Measurements from ENCODE around the gene KCNQ1OT1.

Gene KCNQ1OT1

GRCh38 chr11:2742201-2742600 lies 42.4 kb upstream of the KCNQ1OT1 start:
- Histone ChIP-seq H3K4me1 (ENCODE audit: control insufficient read depth in 1 of 2, insufficient read depth in 2 of 2, low read length in 2 of 2) (peaks cover 0 to 9% of the 10 kb centered on the region in 2 donors), H3K36me3 (ENCODE audit: control insufficient read depth in 1 of 2, insufficient read depth in 2 of 2, low read length in 2 of 2) (no peaks in the 10 kb centered on the region), H3K9me3 (ENCODE audit: control insufficient read depth in 1 of 2, low read length in 2 of 2) (no peaks in the 10 kb centered on the region), H3K27me3 (ENCODE audit: low read depth, low read length) (no peaks in the 10 kb centered on the region), H3K27ac (ENCODE audit: low read length) (no peak overlapping the region), H3K4me3 (ENCODE audit: low read depth in 1 of 2, low read length in 2 of 2) (no peak overlapping the region)

GRCh38 chr11:2741377-2742131 lies 41.8 kb upstream of the KCNQ1OT1 start:
- Histone ChIP-seq H3K4me3 (ENCODE audit: low read depth in 1 of 2, low read length in 2 of 2) (no peak overlapping the region), H3K9me3 (ENCODE audit: control insufficient read depth in 1 of 2, low read length in 2 of 2) (no peaks in the 10 kb centered on the region), H3K4me1 (ENCODE audit: control insufficient read depth in 1 of 2, insufficient read depth in 2 of 2, low read length in 2 of 2) (peaks cover 0 to 9% of the 10 kb centered on the region in 2 donors), H3K27me3 (ENCODE audit: low read depth, low read length) (no peaks in the 10 kb centered on the region), H3K36me3 (ENCODE audit: control insufficient read depth in 1 of 2, insufficient read depth in 2 of 2, low read length in 2 of 2) (no peaks in the 10 kb centered on the region), H3K27ac (ENCODE audit: low read length) (peak overlapping the region; percentile 8)

- H3K27me3 ChIP-seq (ENCODE audit: low read depth, low read length): no peaks in the 10 kb centered on the region
- no peak overlapping the region for H3K27ac ChIP-seq (ENCODE audit: low read length)
- H3K36me3 ChIP-seq (ENCODE audit: control insufficient read depth in 1 of 2, insufficient read depth in 2 of 2, low read length in 2 of 2): no peaks in the 10 kb centered on the region
- peaks cover 0 to 9% of the 10 kb centered on the region in 2 donors for H3K4me1 ChIP-seq (ENCODE audit: control insufficient read depth in 1 of 2, insufficient read depth in 2 of 2, low read length in 2 of 2)
- H3K9me3 ChIP-seq (ENCODE audit: control insufficient read depth in 1 of 2, low read length in 2 of 2): no peaks in the 10 kb centered on the region
- H3K4me3 ChIP-seq (ENCODE audit: low read depth in 1 of 2, low read length in 2 of 2): no peak overlapping the region
These were observed 41.2 kb upstream of the KCNQ1OT1 start for GRCh38 chr11:2741006-2741376.

DNA sequence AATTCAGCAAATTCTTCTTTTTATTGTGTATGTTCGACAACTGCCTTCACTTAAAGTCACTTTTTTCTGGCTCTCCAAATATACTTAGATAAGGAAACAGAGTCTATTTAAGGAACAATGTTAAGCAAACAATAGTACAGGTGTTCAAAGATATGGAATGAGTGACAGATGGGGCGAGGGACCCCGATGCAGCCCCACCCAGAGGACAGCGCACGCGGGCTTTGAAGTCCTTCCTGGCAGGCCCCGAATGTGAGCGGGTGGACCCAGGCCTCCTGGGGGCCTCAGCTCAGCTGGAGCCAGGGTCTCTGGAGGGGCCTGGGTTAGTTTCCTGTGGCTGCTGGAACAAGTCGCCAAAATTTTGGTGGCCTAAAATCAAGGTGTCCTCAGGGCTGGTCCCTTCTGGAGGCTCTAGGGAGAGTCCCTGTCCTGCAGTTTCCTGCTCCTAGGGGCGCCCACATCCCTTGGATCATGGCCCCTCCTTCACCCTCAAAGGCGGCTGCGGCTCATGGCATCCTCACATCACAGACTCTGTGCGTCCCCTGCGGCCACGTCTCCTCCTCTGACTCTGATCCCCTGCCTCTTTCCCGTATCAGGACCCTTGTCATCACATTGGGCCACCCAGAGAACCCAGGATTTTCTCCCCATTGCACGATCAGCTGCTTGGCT lies 40.6 kb upstream of the KCNQ1OT1 start:
- no peaks in the 10 kb centered on the region for H3K27me3 ChIP-seq (ENCODE audit: low read depth, low read length)
- no peak overlapping the region for H3K27ac ChIP-seq (ENCODE audit: low read length)
- H3K4me1 ChIP-seq (ENCODE audit: control insufficient read depth in 1 of 2, insufficient read depth in 2 of 2, low read length in 2 of 2): peaks cover 0 to 9% of the 10 kb centered on the region in 2 donors
- H3K9me3 ChIP-seq (ENCODE audit: control insufficient read depth in 1 of 2, low read length in 2 of 2): no peaks in the 10 kb centered on the region
- H3K36me3 ChIP-seq (ENCODE audit: control insufficient read depth in 1 of 2, insufficient read depth in 2 of 2, low read length in 2 of 2): no peaks in the 10 kb centered on the region
- no peak overlapping the region for H3K4me3 ChIP-seq (ENCODE audit: low read depth in 1 of 2, low read length in 2 of 2)

- no peak overlapping the region for H3K4me3 ChIP-seq (ENCODE audit: low read depth in 1 of 2, low read length in 2 of 2)
- no peaks in the 10 kb centered on the region for H3K9me3 ChIP-seq (ENCODE audit: control insufficient read depth in 1 of 2, low read length in 2 of 2)
- H3K36me3 ChIP-seq (ENCODE audit: control insufficient read depth in 1 of 2, insufficient read depth in 2 of 2, low read length in 2 of 2): no peaks in the 10 kb centered on the region
- H3K4me1 ChIP-seq (ENCODE audit: control insufficient read depth in 1 of 2, insufficient read depth in 2 of 2, low read length in 2 of 2): peaks cover 0 to 9% of the 10 kb centered on the region in 2 donors
- no peak overlapping the region for H3K27ac ChIP-seq (ENCODE audit: low read length)
- H3K27me3 ChIP-seq (ENCODE audit: low read depth, low read length): no peaks in the 10 kb centered on the region
These were observed 39.9 kb upstream of the KCNQ1OT1 start for GRCh38 chr11:2739531-2740274.

DNA sequence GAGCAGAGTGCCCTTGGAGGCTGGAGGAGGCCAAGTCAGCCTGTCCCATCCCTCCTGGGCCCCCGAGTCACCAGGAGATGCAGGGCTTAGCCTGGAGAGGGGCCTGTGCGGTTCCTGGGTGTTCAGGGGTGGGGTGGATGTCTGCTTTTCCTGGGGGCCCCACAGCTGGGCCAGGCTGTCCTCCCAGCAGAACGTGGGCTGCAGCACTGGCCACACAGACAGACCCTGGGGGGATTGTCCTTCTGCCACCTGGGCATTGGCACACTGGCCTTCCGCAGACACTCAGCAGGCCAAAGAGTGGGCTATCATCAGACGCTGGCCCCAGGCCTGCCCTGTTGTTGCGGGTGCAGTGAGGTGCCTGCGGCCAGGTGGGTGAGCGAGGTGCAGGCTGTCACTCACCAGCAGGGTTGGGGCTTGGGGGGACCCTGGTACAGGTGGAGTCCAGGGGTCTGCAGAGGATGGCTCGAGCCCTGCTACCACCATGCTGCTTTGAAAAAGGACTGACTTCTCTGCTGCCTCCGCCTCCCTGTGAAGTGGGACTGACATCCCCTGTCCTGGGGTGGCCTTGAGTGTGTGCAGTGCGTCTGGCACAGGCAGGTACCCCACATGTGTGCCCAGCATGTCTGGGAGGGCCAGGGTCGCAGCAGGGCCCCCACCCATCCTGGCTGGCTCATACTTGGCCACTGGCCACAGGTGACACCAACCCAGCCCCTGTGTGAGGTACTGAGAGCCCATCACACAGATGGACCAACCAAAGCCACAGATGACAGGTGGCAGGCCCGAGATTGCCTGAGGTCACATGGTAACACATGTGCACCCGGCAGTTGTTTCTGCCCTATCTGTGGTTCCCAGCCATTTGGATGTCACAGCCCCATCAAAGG lies 39.0 kb upstream of the KCNQ1OT1 start:
- no peaks in the 10 kb centered on the region for H3K36me3 ChIP-seq (ENCODE audit: control insufficient read depth in 1 of 2, insufficient read depth in 2 of 2, low read length in 2 of 2)
- no peaks in the 10 kb centered on the region for H3K9me3 ChIP-seq (ENCODE audit: control insufficient read depth in 1 of 2, low read length in 2 of 2)
- H3K4me3 ChIP-seq (ENCODE audit: low read depth in 1 of 2, low read length in 2 of 2): no peak overlapping the region
- H3K27me3 ChIP-seq (ENCODE audit: low read depth, low read length): no peaks in the 10 kb centered on the region
- H3K27ac ChIP-seq (ENCODE audit: low read length): no peak overlapping the region
- H3K4me1 ChIP-seq (ENCODE audit: control insufficient read depth in 1 of 2, insufficient read depth in 2 of 2, low read length in 2 of 2): peaks cover 0 to 9% of the 10 kb centered on the region in 2 donors

- Histone ChIP-seq H3K27me3 (ENCODE audit: low read depth, low read length) (no peaks in the 10 kb centered on the region), H3K9me3 (ENCODE audit: control insufficient read depth in 1 of 2, low read length in 2 of 2) (no peaks in the 10 kb centered on the region), H3K4me1 (ENCODE audit: control insufficient read depth in 1 of 2, insufficient read depth in 2 of 2, low read length in 2 of 2) (peaks cover 0 to 9% of the 10 kb centered on the region in 2 donors), H3K27ac (ENCODE audit: low read length) (no peak overlapping the region), H3K4me3 (ENCODE audit: low read depth in 1 of 2, low read length in 2 of 2) (no peak overlapping the region), H3K36me3 (ENCODE audit: control insufficient read depth in 1 of 2, insufficient read depth in 2 of 2, low read length in 2 of 2) (no peaks in the 10 kb centered on the region)
These were observed 38.1 kb upstream of the KCNQ1OT1 start for GRCh38 chr11:2737866-2738265.

GRCh38 chr11:2737226-2737590 lies 37.4 kb upstream of the KCNQ1OT1 start:
- H3K4me3 ChIP-seq (ENCODE audit: low read depth in 1 of 2, low read length in 2 of 2): no peak overlapping the region
- no peaks in the 10 kb centered on the region for H3K9me3 ChIP-seq (ENCODE audit: control insufficient read depth in 1 of 2, low read length in 2 of 2)
- H3K27me3 ChIP-seq (ENCODE audit: low read depth, low read length): no peaks in the 10 kb centered on the region
- H3K36me3 ChIP-seq (ENCODE audit: control insufficient read depth in 1 of 2, insufficient read depth in 2 of 2, low read length in 2 of 2): no peaks in the 10 kb centered on the region
- H3K27ac ChIP-seq (ENCODE audit: low read length): no peak overlapping the region
- peaks cover 0 to 8% of the 10 kb centered on the region in 2 donors for H3K4me1 ChIP-seq (ENCODE audit: control insufficient read depth in 1 of 2, insufficient read depth in 2 of 2, low read length in 2 of 2)

DNA sequence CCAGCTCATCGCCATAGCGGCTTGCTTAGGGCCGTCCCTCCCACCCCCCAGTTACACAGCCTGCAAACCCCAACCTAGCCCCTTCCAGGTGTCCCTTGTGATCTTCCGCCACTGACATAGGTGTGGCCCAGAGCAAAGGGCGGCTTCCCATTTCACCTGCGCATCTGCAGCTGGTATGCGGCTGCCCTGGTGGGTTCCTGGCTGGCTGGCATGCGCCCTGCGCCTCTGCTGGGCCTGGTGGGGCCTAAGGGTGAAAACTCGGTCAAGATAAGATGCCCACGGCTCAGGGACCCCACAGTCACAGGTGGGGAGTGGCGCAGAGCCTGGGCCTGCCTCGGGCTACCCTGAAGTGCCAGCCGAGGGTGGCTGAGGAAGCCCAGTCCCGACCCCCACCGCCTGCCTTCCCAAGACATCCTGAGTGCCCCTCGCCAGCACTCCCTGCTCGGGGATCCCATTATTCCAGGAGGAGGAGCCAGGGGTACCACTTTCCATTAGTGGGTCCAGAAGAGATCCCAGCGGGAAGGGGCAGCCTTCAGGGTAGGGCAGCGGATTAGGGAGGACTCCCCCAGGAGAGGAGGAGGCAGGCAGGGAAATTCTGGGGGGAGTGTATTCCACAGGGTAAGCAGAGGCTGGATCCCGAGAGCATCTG lies 36.9 kb upstream of the KCNQ1OT1 start:
- Histone ChIP-seq H3K36me3 (ENCODE audit: control insufficient read depth in 1 of 2, insufficient read depth in 2 of 2, low read length in 2 of 2) (no peaks in the 10 kb centered on the region), H3K4me3 (ENCODE audit: low read depth in 1 of 2, low read length in 2 of 2) (no peak overlapping the region), H3K27ac (ENCODE audit: low read length) (no peak overlapping the region), H3K4me1 (ENCODE audit: control insufficient read depth in 1 of 2, insufficient read depth in 2 of 2, low read length in 2 of 2) (peaks cover 0 to 6% of the 10 kb centered on the region in 2 donors), H3K27me3 (ENCODE audit: low read depth, low read length) (no peaks in the 10 kb centered on the region), H3K9me3 (ENCODE audit: control insufficient read depth in 1 of 2, low read length in 2 of 2) (no peaks in the 10 kb centered on the region)

GRCh38 chr11:2735053-2735589 lies 35.3 kb upstream of the KCNQ1OT1 start:
- Histone ChIP-seq H3K9me3 (ENCODE audit: control insufficient read depth in 1 of 2, low read length in 2 of 2) (no peaks in the 10 kb centered on the region), H3K36me3 (ENCODE audit: control insufficient read depth in 1 of 2, insufficient read depth in 2 of 2, low read length in 2 of 2) (no peaks in the 10 kb centered on the region), H3K4me1 (ENCODE audit: control insufficient read depth in 1 of 2, insufficient read depth in 2 of 2, low read length in 2 of 2) (peaks cover 0 to 11% of the 10 kb centered on the region in 2 donors), H3K4me3 (ENCODE audit: low read depth in 1 of 2, low read length in 2 of 2) (no peak overlapping the region), H3K27me3 (ENCODE audit: low read depth, low read length) (no peaks in the 10 kb centered on the region), H3K27ac (ENCODE audit: low read length) (no peak overlapping the region)
